ENCODE data around the gene HEPN1.

- TF ChIP-seq CTCF (conservative IDR thresholded peaks at IDR 0.05) (no peak), EZH2 (IDR thresholded peaks at IDR 0.05; ENCODE audit: low read depth) (no peak)
These were observed 46.3 kb upstream of the HEPN1 start for GRCh38 chr11:124872741-124873140.
